ENCODE results near the gene ARMC6.

DNA sequence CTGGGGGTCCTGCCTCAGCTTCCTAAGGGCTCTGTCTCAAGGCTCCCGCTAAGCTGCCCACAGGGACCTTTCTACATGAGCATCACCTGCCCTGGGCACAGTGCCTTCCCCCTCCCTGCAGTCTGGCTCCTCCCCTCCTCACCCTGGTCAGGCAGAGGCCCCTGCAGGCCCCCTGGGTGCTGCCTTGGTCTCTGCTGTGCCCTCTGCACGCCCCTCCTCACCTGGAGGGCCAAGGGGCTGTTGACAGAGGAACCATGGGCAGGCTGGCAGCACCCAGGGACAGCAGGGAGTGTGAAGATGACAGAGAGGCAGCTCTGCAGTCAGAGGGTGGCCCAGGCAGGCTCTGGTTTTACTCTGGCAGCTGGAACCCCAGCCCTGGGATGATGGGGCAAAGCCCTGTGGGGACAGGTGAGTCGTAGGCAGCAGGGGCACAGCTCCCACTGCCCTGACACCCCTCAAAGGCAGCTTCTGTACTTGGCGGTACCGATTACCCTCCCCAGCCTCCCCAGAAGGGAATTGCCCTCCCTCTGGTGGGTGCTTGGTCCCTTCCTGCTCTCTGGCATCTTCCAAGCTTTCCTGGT is 43.2 kb upstream of the ARMC6 start:
- TF ChIP-seq, protein P1, sequence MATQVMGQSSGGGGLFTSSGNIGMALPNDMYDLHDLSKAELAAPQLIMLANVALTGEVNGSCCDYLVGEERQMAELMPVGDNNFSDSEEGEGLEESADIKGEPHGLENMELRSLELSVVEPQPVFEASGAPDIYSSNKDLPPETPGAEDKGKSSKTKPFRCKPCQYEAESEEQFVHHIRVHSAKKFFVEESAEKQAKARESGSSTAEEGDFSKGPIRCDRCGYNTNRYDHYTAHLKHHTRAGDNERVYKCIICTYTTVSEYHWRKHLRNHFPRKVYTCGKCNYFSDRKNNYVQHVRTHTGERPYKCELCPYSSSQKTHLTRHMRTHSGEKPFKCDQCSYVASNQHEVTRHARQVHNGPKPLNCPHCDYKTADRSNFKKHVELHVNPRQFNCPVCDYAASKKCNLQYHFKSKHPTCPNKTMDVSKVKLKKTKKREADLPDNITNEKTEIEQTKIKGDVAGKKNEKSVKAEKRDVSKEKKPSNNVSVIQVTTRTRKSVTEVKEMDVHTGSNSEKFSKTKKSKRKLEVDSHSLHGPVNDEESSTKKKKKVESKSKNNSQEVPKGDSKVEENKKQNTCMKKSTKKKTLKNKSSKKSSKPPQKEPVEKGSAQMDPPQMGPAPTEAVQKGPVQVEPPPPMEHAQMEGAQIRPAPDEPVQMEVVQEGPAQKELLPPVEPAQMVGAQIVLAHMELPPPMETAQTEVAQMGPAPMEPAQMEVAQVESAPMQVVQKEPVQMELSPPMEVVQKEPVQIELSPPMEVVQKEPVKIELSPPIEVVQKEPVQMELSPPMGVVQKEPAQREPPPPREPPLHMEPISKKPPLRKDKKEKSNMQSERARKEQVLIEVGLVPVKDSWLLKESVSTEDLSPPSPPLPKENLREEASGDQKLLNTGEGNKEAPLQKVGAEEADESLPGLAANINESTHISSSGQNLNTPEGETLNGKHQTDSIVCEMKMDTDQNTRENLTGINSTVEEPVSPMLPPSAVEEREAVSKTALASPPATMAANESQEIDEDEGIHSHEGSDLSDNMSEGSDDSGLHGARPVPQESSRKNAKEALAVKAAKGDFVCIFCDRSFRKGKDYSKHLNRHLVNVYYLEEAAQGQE (IDR thresholded peaks at IDR 0.05; ENCODE audit: unreplicated experiment), result no peak
- TF ChIP-seq EZH2phosphoT487 (IDR thresholded peaks at IDR 0.05; ENCODE audit: unreplicated experiment), result no peak
- 0 out of 2 replicates have a peak, but pooled peaks have one; percentile 8 for TF ChIP-seq POLR2AphosphoS5 (IDR thresholded peaks at IDR 0.05; ENCODE audit: low read depth)
- TF ChIP-seq, protein P2, sequence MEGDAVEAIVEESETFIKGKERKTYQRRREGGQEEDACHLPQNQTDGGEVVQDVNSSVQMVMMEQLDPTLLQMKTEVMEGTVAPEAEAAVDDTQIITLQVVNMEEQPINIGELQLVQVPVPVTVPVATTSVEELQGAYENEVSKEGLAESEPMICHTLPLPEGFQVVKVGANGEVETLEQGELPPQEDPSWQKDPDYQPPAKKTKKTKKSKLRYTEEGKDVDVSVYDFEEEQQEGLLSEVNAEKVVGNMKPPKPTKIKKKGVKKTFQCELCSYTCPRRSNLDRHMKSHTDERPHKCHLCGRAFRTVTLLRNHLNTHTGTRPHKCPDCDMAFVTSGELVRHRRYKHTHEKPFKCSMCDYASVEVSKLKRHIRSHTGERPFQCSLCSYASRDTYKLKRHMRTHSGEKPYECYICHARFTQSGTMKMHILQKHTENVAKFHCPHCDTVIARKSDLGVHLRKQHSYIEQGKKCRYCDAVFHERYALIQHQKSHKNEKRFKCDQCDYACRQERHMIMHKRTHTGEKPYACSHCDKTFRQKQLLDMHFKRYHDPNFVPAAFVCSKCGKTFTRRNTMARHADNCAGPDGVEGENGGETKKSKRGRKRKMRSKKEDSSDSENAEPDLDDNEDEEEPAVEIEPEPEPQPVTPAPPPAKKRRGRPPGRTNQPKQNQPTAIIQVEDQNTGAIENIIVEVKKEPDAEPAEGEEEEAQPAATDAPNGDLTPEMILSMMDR (conservative IDR thresholded peaks at IDR 0.05; ENCODE audit: low read depth in 2 of 2), result no peak
- TF ChIP-seq EZH2 (IDR thresholded peaks at IDR 0.05; ENCODE audit: low read depth, unreplicated experiment), result no peak
- TF ChIP-seq ZNF331 (CRISPR knock-in tag; IDR thresholded peaks at IDR 0.05; ENCODE audit: low read depth), result no peak
- TF ChIP-seq, protein P3, sequence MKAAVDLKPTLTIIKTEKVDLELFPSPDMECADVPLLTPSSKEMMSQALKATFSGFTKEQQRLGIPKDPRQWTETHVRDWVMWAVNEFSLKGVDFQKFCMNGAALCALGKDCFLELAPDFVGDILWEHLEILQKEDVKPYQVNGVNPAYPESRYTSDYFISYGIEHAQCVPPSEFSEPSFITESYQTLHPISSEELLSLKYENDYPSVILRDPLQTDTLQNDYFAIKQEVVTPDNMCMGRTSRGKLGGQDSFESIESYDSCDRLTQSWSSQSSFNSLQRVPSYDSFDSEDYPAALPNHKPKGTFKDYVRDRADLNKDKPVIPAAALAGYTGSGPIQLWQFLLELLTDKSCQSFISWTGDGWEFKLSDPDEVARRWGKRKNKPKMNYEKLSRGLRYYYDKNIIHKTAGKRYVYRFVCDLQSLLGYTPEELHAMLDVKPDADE (IDR thresholded peaks at IDR 0.05), result no peak
- no peak for TF ChIP-seq JUNB (IDR thresholded peaks at IDR 0.05; ENCODE audit: unreplicated experiment)
- TF ChIP-seq, protein P4, sequence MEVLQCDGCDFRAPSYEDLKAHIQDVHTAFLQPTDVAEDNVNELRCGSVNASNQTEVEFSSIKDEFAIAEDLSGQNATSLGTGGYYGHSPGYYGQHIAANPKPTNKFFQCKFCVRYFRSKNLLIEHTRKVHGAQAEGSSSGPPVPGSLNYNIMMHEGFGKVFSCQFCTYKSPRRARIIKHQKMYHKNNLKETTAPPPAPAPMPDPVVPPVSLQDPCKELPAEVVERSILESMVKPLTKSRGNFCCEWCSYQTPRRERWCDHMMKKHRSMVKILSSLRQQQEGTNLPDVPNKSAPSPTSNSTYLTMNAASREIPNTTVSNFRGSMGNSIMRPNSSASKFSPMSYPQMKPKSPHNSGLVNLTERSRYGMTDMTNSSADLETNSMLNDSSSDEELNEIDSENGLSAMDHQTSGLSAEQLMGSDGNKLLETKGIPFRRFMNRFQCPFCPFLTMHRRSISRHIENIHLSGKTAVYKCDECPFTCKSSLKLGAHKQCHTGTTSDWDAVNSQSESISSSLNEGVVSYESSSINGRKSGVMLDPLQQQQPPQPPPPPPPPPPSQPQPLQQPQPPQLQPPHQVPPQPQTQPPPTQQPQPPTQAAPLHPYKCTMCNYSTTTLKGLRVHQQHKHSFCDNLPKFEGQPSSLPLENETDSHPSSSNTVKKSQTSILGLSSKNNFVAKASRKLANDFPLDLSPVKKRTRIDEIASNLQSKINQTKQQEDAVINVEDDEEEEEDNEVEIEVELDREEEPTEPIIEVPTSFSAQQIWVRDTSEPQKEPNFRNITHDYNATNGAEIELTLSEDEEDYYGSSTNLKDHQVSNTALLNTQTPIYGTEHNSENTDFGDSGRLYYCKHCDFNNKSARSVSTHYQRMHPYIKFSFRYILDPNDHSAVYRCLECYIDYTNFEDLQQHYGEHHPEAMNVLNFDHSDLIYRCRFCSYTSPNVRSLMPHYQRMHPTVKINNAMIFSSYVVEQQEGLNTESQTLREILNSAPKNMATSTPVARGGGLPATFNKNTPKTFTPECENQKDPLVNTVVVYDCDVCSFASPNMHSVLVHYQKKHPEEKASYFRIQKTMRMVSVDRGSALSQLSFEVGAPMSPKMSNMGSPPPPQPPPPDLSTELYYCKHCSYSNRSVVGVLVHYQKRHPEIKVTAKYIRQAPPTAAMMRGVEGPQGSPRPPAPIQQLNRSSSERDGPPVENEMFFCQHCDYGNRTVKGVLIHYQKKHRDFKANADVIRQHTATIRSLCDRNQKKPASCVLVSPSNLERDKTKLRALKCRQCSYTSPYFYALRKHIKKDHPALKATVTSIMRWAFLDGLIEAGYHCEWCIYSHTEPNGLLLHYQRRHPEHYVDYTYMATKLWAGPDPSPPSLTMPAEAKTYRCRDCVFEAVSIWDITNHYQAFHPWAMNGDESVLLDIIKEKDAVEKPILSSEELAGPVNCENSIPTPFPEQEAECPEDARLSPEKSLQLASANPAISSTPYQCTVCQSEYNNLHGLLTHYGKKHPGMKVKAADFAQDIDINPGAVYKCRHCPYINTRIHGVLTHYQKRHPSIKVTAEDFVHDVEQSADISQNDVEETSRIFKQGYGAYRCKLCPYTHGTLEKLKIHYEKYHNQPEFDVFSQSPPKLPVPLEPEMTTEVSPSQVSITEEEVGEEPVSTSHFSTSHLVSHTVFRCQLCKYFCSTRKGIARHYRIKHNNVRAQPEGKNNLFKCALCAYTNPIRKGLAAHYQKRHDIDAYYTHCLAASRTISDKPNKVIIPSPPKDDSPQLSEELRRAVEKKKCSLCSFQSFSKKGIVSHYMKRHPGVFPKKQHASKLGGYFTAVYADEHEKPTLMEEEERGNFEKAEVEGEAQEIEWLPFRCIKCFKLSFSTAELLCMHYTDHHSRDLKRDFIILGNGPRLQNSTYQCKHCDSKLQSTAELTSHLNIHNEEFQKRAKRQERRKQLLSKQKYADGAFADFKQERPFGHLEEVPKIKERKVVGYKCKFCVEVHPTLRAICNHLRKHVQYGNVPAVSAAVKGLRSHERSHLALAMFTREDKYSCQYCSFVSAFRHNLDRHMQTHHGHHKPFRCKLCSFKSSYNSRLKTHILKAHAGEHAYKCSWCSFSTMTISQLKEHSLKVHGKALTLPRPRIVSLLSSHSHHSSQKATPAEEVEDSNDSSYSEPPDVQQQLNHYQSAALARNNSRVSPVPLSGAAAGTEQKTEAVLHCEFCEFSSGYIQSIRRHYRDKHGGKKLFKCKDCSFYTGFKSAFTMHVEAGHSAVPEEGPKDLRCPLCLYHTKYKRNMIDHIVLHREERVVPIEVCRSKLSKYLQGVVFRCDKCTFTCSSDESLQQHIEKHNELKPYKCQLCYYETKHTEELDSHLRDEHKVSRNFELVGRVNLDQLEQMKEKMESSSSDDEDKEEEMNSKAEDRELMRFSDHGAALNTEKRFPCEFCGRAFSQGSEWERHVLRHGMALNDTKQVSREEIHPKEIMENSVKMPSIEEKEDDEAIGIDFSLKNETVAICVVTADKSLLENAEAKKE (CRISPR knock-in tag; IDR thresholded peaks at IDR 0.05), result no peak
- TF ChIP-seq CREB1 (CRISPR knock-in tag; IDR thresholded peaks at IDR 0.05; ENCODE audit: low read depth), result no peak
- no peak for TF ChIP-seq NANOG (IDR thresholded peaks at IDR 0.05; ENCODE audit: borderline replicate concordance)
